Gastrocnemius medialis (tissue), 4 donors: ENCODE measurements around the gene ZNF592.

Source experiments
- CTCF ChIP-seq, 5 experiments: fragments of 450-650 bp in 3 of 5; fragments of 200-600 bp in 2 of 5; sonication (generic) in 2 of 5; IDR thresholded peaks in 4 of 5; conservative IDR thresholded peaks in 1 of 5; 1 replicate in 4 of 5; 2 replicates in 1 of 5; pipeline ENCODE4 v1.5.1; 2016 to 2019; ENCODE audit warnings: antibody characterized with exemption in 5 of 5, mild to moderate bottlenecking in 3 of 5, moderate library complexity in 3 of 5
- POLR2A ChIP-seq, 2 donors: fragments of 450-650 bp; IDR thresholded peaks; one replicate each; pipeline ENCODE4 v1.6.1; 2017; ENCODE audit warnings: antibody characterized with exemption in 2 of 2, mild to moderate bottlenecking in 2 of 2, moderate library complexity in 2 of 2

DNA sequence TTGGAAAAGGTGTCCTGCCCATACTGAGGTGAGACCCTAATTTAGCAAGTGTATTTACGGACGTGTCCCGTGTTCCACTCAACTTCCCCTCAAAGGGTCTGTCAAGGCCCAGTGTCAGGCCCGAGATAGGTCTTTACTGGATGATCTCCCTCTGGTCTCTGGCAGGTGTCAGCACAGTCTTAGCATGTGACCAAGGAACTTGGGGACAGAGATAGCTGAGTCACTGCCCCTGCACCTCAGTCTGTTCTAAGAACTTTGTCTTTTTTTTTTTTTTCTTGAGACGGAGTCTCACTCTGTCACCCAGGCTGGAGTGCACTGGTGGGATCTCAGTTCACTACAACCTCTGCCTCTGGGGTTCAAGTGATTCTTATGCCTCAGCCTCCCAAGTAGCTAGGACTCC is 36.7 kb downstream of the ZNF592 start:
- TF ChIP-seq POLR2A (IDR thresholded peaks at IDR 0.05) (no peak), CTCF (IDR thresholded peaks at IDR 0.05 in 4 of 5, conservative IDR thresholded peaks at IDR 0.05 in 1 of 5) (no peak)
